NCI-H345 treated with DMSO at 0.1 percent for 48 hours (cell line): ENCODE measurements around the gene TMUB1.

ENCODE experiments used
- DNase-seq: peaks from one replicate; lab custom pipeline; 2025; ENCODE audit not compliant: unreplicated experiment; lab: John Stamatoyannopoulos, UW

TMUB1 gene

DNA sequence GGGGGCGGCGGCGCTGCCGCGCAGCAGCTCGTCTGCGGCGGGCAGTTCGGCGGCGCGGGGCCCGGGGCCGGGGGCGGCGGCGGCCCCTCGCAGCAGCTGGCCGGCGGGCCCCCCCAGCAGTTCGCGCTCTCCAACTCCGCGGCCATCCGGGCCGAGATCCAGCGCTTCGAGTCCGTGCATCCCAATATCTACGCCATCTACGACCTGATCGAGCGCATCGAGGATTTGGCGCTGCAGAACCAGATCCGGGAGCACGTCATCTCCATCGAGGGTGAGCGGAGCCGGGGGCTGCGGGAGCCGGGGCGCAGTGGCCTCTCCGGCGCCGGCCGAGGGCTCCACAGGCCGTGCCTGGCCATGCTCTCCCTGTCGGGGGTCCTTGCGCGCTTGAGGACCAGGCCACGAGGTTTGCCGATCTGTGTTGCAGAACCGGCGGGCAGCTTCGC, 3.5 kb upstream of the TMUB1 start:
- DNase-seq, result no peak

- peak; percentile 47 for DNase-seq
Observed at GRCh38 chr7:151085691-151086620, 2.7 kb upstream of the TMUB1 start, which contains the start of gene AGAP3. Gene AGAP3, plus strand, starts transcription at chr7:151086475. Its CDS starts 267 bp downstream, at chr7:151086742.

GRCh38 chr7:151085329-151085690, 2.0 kb upstream of the TMUB1 start:
- DNase-seq, result no peak

DNA sequence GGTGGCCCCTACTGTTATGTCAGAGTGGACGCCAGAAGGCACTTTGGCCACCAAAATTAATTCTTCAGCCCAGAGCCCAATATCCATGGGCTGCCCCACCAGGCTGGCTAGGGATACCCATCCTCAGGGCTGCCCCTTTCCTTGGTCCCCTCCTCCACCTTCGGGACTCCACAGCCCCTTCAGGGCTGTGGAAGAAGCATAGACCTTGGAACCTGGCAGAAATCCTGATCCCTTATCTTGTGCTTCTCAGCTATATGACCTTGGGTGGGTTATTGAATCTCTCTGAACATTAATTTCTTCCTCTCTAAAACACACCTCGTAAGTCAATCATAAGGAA, 499 bp upstream of the TMUB1 start:
- DNase-seq, result no peak

- DNase-seq, result no peak
Observed at GRCh38 chr7:151082141-151083070, 887 bp downstream of the TMUB1 start.

DNA sequence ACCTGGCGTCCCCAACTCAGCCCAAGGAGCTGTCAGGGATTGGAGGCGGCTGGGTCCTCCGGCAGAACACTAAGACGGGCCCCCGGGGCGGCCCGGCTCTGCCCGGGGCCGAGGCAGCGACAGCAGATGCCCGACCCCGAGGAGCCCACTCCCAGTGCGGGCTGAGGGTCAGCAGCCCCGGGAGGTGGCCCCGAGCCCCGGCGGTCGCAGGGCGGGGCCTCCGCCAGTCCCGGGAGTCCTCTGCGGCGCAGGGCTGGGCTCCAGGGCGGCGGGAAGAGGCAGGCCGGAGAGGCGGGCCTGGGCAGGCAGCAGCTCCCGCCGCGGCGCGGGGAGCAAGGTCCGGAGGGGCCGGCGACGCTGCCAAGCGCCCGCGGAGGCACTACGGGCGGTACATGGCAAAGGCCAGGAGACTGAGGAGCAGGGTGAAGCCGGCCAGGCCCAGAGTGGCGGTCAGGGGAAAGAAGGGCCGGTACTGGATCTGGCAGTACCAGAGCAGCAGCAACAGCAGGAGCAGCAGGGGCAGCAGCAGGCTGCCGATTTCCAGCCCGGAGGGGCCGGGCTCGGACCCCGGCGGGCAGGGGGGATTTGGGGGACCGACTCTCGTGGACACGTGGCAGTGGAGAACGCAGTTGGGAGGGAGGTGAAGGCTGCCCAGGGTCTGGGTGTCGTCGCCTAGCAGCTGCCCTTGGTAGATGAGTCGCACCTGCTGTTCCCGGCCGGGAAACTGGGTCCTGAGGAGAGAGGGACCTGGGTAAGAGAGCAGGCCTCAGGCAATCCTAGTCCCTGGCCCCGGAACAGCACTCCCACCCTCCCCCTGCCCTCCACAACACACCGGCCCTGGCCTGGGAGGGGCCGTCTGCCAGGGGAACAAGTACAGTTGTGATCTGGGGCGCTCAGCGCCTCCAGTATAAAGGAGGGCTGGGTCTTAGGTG, 1.9 kb downstream of the TMUB1 start:
- DNase-seq, result no peak

DNA sequence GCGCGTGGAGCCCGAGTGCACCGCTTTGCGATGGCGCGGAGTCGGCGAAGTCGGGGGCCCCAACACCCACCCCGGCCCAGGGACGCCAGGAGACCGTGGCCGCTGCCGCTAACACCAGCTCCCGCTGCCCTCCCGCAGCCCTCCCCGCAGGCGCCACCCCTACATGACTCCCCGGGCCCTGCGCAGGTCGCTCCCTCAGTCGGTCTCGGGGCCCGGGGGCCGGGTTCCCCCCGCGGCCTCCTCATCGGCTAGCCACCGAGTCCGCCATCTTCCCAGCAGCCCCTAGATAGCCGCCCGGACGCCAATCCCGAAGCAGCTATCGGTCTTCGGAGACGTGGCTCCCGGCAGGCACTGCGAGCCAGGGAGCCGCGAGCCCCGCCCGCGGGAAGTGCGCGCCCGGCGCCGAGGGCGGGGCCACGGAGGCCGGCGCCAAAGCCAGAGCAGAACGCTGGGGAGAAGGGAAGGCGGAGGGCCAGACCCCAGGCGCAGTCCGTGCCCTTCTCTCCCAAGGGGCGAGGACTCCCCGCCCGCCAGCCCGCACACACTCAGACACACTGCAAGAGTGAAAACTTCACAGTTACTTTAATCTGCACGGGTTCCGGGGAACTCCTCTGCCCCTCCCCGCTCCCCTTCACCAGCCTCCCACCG, 2.6 kb downstream of the TMUB1 start, which contains the start of gene FASTK:
TSS of gene FASTK (minus strand) at position 288 of the 648 bp plus-strand sequence. CDS start at position 245, 43 bp downstream.
- DNase-seq, result peak; percentile 83

- no peak for DNase-seq
Observed at GRCh38 chr7:151080067-151080521, 3.2 kb downstream of the TMUB1 start.

DNA sequence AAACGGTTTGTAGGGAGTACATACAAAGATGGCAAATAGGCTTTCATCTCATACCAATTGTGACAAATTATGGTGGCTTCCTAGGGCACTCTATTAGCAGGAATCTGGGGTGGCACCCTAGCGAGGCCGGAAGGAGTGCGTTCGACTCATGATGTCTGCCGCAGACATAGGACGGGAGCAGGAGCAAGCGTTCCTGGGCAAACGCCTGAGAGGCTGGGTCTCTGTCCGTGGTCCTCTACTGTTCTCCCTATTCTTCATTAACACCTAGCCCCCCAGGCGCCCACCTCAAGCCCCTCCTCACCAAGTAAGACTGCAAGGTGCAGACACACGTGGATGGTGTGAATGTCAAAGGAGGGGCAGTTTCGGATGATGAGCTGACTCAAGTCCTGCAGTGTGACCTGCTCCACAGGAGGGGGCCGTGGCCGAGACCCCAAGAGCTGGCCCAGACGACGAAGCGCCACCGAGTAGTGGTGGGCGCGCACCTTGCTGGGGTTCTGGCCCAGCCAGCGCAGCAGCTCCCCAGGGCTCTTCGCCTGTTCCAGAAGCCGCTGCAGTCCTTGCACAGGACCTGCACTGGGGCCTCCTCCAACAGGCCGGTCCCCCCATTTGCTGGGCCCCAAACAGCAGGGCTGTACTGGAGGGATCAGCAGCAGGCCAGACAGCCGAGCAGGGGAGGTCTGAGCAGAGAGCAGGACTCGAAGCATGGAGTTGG, 3.9 kb downstream of the TMUB1 start:
- no peak for DNase-seq

GRCh38 chr7:151078233-151079040, 4.9 kb downstream of the TMUB1 start:
- DNase-seq, result no peak

GRCh38 chr7:151077705-151078232, 5.5 kb downstream of the TMUB1 start:
- no peak for DNase-seq

GRCh38 chr7:151076863-151077704, 6.2 kb downstream of the TMUB1 start:
- DNase-seq, result no peak

DNA sequence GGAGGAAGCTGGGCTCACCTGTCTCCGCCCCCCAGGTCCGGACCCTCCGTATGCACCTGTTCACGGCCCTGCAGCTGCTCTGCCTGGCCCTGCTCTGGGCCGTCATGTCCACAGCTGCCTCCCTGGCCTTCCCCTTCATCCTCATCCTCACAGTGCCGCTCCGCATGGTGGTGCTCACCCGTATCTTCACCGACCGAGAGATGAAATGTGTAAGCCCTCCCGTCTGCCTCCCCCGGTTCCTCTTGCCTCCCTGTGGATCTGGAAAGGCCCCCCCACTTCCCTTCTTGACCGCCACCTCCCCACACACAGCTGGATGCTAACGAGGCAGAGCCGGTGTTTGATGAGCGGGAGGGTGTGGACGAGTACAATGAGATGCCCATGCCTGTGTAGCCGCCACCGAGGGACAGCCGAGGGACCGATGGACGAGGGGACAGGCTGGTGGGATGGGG, 7.3 kb downstream of the TMUB1 start:
- DNase-seq, result no peak

- no peak for DNase-seq
Observed at GRCh38 chr7:151075662-151075971, 7.7 kb downstream of the TMUB1 start.

- no peak for DNase-seq
Observed at GRCh38 chr7:151074817-151075661, 8.3 kb downstream of the TMUB1 start.

- DNase-seq, result no peak
Observed at GRCh38 chr7:151073990-151074389, 9.3 kb downstream of the TMUB1 start.
